Iris pigment epithelial cell (primary cell): ENCODE results near the gene ISG20.

Experiments
- DNase-seq: peaks from one replicate; pipeline ENCODE4 v3.0.0-alpha.2; 2011; ENCODE audit warnings: low read depth

Gene ISG20

DNA sequence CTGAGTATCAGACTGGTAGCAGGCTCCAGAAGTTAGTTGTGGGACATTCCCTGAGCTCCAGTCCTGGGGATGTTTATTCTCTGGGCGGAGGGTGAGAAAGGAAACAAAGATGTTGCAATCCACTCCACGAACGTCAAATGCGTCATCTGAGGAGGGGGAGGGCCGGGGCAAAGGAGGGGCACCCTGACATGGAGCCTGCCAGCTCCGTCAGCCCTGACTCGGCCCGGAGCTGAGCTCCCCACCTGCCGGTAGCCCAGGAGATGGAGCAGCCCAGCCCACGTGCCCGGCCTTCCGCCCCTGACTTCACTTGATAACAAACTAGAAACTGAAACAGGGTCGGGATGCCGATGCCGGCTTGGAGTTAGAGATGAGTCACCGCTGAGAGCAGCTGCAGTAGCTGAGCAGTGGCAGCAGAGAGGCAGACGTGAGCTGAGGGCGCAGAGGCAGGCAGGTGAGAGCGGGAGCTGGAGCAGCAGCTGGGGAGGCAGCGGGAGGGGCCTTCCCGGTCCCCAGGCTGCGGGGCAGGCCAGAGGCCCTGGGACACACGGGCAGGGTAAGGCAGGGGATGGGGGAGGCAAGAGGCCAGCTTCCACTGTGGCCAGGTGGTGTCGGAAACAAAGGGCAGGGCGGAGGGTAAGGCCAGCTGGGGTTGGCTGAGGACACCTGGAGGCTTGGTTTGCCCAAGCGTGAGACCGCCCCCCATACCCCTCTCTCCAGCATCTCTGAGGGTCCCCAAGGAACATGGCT, at the start of gene ISG20:
Gene ISG20, plus strand, starts transcription at position 391 of the 747 bp plus-strand sequence. Its CDS starts 351 bp downstream, at position 742.
- peak; percentile 99 for DNase-seq

DNA sequence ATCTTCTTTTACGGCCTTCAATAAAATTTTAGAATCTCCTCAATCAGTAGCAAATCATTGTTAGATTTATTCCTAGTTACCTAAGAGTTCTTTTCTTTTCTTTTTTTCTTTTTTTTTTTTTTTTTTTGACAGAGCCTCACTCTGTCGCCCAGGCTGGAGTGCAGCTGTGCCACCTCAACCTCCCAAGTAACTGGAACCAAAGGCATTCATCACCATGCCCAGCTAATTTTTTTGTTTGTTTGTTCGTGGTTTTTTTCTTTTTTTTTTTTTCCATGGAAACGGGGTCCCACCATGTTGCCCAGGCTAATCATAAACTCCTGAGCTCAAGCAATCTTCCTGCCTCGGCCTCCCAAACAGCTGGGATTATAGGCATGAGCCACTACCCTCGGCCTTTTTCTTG, 48.1 kb upstream of the ISG20 start:
- DNase-seq = no peak

DNA sequence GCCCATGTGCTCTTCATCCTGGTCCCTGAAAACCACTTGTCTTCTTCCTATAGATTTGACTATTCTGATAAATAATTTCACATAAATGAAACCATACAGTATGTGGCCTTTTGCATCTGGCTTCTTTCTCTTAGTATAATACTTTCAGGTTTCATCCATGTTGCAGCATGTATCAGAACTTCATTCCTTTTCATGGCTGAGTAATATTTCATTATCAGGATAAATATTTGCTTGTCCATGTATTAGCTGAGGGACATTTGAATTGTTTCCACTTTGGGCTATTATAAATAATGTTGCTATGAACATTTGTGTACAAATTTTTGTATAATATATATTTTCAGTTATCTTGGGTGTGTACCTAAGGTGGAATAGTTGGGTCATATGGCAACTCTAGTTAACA, 47.4 kb upstream of the ISG20 start:
- no peak for DNase-seq

DNA sequence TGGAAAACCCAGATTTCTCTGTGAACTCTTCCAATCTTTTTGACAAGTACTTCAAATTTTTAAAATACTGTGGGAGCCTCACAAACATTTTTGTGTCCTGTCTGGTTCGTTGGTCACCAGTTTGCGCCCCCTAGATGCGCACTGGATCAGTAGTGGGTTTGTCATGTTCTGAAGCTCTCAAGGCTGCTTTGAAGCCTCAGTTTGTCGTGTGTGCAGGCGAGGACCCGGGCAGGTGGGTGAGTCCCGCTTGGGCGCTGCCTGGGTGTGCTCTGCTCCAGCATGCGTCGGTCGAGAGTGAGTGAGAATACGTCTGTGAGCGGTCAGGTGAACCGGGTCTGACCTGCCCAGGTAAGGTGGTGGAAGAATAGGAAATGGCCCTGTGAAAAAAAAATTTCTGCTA, 34.9 kb upstream of the ISG20 start:
- no peak for DNase-seq

DNA sequence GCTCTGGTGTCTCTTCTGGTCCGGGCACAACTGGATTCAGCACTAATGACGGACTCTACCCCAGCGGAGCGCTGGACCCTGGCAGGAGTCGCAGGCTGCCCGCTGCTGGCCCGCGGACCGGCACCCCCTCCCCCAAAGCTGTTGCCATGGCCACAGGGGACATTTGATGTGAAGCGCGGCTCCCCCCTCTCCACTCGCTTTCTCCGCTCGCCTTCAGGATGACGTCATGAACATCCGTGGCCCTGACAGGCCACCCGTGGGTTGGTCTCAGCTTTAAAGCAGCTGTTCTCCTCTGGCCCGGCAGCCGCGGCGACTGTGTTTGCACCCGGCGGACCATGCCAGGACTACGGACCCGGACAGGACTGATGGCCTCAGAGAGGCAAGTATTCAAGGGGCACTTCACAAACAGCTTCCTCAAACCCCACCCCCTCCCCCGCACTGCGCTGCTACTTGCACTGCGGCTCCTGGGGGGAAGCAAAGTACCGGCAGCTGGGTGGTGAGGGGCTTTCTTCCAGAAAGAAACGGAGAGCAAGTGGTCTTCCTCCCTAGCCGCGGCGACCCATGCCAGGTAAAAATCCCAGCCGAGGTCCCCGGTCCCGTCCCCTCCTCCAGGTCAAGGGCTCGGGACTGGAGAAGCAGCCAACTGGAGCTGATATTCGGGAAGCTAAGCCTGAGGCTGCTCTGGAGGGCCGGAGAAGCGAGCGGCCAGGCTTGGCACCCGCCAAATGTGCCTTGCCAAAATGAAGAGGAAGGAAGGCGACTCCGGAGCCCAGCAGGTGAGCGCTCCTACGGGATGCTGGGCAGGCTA, 34.2 kb upstream of the ISG20 start:
- DNase-seq = no peak

DNA sequence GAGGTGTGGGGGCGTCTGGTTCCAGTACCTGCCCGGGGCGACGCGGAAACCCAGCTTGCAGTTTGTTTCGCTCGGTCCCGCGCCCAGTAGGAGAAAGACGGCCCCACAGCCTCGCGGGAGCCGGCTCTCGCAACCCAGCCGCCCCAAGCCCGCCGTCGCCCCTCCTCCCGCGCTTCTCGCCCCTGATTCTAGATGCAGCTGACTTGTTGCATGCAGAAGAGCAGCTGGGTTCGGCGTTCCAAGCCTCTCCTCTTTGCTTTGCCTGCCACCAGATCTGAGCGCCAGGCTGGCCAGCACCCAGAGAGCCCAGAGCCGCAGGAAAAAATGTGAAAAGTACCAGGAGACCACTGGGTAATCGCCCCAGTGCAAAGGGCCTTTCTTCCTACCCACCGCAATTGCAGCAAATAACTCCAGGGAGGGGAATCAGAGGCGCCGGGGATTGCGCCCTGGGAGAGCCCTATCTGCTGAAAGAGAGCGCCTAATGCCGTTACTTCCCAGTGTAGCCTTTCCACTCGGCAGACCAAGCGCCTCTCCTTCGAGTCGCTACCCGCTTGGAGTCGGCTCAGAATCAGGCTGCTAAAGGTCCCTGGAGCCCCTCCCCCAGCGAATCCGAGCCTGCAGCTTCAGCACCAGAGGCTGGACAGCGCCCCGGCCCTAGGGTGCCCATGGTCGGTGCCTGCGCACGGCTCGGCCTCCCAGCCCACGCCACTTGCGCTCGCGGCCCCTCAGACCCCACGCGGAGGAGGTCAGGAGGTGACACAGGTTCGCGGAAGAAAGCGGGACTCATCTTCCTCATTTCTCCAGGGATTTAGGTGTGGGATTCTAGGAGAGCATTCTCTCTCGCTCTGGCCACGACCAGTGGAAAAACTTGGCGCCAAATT, 33.4 kb upstream of the ISG20 start:
- DNase-seq = no peak

DNA sequence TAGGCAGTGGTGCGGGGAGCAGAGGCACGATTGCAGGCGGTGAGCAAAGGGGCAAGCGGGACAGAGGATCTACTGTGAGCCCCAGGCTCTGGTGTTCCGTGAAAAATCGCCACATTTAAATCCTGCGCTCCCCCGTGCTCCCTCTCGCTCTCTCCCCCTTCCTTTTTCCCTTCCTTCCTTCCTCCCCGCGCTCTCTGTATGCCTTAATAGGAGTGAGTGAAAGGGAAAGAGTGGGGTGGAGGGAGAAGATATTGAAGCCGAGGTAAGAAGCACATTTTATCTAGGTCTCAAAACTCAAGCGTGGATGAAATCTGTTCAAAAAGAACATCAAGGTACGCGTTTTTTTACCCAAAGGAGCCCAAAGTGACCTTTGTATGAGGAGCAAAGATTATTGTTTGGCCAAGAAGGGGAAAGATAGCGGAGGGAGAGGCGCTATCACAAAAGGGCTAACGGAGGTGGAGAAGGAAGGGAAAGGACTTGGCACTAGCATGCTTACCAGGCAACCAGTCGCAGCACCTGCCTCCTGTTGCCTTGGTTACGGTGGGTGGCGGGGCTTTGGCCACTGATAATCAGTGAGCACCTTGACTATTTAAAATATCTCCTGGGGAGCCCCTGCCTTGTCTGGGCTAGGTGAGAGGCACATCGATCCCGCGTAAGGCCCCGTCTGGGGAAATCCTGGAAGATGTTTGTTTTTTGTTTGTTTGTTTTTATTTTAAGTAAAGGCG, 32.6 kb upstream of the ISG20 start:
- DNase-seq = no peak

DNA sequence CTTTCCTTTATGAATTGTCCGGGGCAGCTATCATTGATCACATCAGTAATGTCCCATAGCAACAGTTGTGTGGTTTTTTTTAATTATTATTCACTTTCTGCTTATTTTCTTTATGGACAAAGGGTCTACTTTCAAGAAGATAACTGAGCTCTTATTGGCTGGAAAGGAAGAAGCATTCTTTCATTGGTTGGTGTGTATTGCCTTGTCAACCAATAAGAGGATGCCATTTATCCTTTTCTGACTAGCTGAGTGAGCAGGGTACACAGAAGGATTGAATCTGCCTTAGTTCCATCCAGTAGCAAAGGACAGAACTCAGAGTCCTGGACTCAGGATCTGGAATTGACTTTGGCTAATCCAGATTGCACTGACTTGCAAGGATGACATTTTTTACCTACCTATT, 30.9 kb upstream of the ISG20 start:
- no peak for DNase-seq

DNA sequence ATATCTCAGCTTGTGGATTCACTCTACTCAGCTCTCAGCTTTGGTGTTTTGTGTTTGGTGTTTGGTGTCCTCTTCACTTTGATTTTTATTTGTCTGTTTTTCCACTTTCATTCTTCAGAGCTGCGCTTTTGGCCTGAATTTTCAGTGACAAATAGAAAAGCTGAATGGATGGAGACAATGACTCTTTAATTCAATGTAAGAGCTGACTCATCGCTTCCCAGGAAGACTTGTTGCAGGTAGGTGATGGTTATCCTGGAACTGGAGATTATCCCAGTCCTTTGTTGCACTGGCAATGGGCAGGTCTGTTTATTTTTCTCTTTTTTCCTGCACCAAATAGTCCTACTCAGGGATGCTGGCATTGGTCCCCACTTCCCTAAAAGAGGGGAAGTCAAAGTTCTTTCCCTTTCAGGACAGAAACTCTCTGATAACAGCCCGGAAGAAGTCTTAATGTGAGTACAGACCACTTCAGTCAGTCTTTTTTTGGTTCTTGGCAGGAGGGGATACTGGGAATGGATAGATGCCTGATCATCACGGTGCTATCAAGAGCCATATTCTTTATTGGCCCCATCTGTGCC, 30.1 kb upstream of the ISG20 start:
- no peak for DNase-seq

DNA sequence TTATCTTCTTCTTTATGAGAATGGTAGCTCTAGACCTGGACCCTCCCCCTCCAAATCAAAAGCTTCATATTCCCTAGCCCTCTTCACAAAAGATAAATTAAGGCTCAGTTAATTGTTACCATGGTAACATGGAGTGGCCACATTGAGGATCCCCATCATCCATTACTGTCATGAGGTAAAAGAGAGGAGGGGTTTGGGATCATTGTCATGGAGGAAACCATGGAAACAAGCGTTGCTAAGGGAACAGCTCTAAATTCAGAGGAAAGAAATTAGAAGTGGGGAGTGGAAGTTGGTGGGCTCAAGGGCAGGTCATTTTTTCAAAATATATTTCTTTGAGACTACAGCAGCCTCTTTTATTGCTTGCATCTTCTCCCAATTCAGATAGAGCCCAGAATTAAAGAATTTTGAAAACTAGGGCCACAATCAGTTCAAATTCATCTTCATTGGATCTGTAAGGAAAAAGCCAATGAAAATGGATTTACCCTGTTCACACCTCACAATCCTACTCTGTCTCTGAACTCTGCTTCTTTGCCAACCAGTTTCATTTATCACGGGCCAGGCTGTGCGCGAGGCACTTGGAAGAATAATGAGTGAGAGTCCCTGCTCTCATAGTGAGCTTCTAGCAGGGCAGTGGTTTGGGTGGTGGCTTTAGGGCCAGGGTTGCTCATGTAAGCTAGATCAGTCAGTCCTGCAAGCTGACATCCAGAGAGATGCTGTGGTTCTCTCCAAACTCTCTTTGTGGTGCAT, 29.3 kb upstream of the ISG20 start:
- DNase-seq = no peak

DNA sequence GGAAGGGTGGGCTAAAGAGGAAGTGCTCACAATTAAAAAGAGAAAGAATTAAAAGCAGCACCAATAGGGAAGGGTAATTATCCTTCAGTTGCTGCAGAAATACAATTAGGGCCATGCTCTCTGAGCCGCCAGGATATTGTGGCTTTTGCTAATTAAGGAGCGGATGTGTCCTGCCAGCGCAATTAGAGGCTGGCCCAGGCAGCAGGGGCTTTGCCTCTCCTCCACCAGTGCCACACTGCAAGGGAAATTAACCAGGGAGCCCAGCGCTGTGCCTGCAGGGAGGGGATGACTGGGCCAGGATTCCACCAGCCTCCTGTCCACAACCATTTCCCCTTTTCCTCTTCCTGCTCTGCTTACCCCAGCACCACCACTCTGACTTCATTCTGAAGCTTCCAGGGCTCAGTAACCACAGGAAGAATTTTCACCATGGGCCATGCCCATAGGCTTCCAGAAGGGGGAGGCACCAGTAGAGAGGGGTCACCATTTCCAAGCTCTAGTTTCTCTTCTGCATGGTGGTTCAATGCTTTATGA, 28.1 kb upstream of the ISG20 start:
- no peak for DNase-seq

DNA sequence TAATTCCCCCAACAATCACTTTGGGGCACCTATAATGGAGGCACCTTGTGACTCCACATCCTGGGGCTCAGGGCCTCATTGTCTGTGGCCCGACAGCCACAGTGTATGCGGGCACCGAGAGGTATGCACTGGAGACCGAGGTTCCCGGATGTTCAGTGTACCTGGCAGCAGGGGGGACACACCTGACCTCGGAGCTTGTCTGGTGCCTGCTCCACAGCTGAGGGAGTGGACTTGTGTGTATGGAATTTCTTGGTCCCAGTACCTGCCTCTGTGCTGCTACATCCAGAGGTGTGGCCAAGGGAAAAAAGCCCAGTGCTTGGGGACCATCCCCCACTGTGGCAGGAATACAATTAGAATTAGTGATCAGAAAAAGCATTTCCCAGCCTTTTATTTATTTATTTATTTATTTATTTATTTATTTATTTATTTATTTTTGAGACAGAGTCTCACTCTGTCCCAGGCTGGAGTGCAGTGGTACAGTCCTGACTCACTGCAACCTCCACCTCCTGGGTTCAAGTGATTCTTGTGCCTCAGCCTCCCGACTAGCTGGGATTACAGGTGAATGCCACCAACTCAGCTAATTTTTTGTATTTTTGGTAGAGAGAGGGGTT, 26.5 kb upstream of the ISG20 start:
- no peak for DNase-seq

DNA sequence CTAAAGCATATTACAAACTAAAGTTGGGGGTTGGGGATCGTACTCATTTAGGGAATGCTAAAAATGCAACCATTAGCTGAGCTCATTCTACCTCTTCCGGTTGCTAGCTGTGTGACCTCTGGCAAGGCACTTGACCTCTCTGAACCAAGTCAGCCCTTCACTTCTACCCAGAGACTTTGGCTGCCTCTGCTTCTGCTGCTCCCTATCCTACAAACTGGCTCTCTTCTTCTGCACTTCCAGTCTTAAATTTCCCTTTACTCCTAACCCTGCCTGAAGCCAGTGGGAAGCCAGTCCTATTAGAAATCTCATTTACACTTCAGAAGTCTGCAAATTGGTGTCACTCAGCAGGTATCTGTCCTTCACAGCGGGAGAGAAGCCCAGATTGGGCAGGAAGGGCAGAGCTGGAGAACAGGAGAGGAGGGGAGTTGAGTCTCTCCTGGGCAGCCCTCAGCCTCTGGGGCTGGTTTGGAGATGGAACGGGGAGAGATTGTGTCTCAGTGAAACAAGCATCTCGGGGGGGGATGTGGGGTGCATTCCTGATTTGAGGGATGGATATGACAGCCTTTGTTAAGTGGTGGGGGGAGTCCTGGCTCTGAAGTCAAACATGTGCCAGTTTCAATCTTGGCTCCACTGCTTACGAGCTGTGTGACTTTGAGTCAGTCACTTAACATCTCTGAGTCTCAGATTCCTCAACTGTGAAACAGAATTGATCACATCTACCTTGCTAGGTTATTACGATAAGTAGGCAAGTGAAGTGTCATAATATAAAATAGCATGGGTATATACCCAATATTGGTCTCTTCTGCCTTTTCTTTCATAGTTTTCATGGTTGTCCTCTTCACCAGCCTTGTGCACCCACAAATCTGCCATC, 25.5 kb upstream of the ISG20 start:
- peak; percentile 49 for DNase-seq

DNA sequence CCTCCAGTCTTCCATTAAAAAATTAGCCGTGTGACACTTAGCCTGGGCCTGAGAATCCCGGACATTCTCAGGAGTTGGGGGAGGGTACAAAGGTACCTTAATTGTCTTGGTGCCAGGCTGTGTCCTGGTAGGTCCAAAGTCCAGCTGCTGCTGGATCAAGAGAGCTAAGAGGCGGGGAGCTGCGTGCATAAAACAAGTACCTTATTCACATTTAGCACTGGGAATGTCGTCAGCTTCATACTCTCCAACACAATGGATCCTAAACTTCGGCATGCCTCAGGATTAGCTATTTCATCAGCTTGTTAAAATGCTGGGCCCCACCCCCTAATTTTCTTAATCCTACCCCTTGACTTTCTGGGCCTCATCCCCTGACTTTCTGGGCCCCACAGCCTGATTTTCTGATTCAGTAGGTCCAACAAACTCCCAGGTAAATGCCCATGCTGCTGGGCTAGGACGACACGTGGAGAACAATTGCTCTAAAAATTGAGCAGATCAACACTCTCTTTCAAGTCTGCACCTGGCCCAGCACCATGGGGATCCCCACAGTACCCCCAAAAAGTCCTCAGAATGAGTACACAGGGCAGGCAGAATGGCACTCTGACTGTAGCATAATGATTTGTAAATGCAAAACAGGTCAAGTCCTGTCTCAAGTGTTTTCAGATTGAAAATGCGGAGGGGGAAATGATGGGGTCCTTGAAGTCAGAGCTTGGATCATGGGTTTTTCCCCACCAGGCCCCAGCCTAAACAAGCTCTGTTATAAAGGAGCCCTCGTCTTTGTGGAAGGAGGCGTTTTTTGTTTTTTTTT, 23.3 kb upstream of the ISG20 start:
- no peak for DNase-seq

DNA sequence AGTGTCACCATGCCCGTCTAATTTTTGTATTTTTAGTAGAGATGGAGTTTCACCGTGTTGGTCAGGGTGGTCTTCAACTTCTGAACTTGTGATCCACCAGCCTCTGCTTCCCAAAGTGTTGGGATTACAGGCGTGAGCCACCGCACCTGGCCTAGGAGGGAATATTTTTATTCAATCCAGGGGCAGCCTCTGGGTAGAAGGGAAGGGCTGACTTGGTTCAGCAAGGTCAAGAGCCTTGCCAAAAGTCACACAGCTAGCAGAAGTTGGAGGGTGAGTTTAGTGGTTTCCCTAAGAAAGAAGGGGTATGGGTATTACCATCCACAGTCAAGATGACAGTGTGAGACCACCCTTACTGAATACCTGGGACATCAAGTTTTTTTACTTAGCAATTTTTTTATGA, 22.6 kb upstream of the ISG20 start:
- no peak for DNase-seq

DNA sequence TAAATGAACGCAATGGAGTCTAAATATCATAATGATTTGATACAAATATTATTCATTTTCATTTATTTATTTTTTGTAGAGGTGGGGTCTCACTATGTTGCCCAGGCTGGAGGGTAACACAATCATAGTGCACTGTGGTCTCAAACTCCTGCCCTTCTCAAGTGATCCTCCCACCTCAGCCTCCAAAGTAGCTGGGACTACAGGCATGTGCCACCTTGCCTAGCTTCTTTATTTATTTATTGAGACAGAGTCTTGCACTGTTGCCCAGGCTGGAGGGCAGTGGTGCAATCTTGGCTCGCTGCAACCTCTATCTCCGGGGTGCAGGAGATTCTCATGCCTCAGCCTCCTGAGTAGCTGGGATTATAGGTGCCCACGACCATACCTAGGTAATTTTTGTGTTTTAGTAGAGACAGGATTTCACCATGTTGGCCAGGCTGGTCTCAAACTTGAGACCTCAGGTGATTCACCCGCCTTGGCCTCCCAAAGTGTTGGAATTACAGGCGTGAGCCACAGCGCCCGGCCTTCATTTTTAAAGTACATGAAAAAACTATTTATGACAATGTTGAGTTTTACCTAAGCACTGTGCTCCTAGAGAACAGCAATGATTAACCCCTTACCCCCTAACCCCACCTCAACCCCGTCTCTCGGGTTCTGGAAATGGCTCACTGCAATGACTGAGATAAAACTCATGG, 21.6 kb upstream of the ISG20 start:
- DNase-seq = no peak

DNA sequence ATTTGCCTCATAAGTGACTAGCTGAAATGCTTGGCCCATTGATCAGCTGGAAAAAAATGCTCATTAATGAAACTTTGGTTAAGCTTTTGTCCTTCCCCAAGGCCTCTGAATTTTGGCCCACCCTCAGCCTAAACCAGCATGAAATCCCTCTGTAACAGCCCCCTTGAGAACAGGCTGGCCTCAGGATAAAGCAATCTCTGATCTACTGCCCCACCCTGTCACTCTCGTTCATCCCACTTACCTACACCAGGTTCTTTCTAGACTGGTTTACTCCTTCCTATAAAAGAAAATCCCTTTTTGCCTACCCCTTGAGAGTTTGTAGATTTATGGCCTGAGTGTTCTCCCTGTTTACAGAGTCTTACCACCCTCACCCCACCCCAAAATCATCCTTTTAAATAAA, 21.0 kb upstream of the ISG20 start:
- no peak for DNase-seq

DNA sequence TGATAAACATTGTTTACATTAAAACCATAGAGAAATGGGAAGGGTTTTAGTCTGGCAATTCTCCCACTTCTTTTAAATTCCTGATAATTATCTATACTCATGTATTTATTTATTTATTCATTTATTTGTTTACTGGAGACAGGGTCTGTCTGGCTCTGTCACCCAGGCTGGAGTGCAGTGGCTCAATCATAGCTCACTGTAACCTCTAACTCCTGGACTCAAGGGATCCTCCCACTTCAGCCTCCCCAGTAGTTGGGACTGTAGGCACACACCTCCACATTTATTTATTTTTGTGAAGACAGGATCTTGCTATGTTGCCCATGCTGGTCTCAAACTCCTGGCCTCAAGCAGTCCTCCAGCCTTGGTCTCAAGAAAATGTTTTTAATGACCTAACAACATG, 20.1 kb upstream of the ISG20 start:
- no peak for DNase-seq
